GM12872 (cell line): Measurements from ENCODE around the gene ABR.

ENCODE experiments used
- CTCF ChIP-seq: IDR thresholded peaks from 3 replicates; pipeline ENCODE4 v1.5.1; 2011; ENCODE audit warnings: low read depth, mild to moderate bottlenecking, low read length, moderate library complexity; ENCODE audit not compliant: insufficient read depth

The ABR gene

GRCh38 chr17:1027044-1027443 lies 152.7 kb downstream of the ABR start:
- TF ChIP-seq CTCF, result no peak

GRCh38 chr17:1026599-1026975 lies 153.2 kb downstream of the ABR start:
- TF ChIP-seq CTCF, result no peak

DNA sequence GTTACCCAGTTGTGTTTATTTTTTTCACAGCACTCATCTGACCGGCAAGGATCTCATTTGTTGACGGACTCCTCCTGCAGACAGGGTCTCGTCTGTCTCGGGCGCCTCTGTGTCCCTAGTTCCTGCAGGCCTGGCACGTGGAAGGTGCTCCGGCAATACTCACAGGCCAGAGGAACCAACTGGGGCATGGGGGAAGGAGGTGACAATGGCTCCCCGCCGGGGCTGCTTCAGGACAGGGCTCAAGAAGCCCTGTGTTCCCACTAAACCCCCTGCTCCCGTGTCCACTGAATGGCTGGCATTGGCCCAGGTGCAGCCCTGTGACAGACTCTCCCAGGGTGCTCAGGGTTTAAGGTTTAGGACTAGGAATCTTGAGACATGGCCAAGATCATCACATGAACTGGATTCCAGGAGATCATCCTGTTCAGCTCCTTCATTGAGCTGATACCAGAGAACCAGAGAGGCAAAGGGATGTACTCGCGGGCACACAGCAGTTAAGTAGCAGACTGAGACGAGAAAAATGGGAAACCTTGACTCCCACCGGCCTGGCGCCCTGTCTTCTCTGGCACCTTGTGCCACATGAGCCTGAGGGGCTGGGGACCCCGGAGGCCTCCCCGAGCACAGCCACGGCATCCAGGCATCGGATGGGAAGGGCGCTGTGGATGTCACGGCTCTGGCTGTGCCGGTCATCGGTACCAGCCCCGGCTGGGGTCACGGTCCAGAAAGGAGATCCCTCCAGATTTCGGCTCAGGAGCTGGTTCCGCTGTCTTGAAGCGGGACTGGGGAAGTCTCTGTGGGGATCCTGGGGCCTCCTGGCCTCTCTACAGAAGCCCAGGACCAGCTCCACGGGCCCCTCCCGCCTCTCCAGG lies 153.8 kb downstream of the ABR start:
- no peak for TF ChIP-seq CTCF

DNA sequence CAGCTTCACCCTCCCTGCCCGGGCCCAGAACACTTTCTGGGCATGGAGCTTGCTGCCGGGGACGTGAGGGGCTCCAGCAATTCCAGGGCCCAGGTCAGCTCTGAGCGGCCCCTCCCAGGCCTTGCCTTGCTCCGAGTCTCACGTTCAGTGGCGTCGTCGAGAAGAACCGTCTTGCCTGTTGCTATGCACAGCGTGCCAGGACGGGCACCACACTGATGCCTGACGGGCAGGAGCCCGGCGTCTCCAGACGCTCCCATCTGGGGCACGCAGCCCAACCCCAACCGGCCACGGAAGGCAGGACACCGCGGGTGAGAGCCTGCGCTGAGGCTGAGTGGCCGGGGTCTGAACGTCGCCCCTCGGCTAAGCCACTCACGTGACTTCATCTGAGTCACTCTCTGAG lies 155.7 kb downstream of the ABR start:
- no peak for TF ChIP-seq CTCF

DNA sequence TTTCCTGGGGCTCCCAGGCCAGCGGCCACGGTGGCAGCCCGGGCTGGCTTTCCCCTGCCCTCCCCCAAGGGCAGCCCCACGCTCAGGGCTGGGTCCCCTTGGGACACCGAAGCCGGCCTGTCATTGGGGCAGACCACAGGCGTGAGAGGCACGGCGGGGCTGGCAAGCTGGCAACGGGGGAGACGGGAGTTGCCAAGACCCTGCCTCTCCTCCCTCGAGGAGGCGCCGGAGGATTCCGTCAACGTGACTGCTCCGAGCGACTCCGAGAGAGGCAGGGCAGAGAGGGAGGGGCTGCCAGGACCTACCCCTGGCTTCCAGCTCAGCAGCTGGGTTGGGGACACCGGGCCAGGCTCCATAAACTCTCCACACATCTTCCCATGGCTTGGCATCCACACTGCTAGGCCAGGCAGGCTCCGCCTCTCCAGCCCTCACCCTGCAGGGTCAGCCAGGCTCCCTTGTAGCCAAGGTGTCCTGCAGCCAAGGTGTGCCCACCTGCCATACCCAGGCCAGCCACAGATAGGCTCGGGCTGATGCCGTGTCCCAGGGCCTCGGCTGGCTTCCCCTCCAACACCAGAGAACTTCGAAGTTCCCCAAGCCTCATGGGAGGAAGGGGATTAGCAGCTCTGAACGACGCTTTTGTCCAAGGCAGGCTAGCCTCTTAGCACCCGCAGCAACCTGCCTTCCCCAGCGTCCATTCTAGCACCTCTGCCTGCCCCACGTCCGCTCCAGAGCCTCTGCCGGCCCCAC lies 157.3 kb downstream of the ABR start:
- no peak for TF ChIP-seq CTCF

GRCh38 chr17:1021147-1021546 lies 158.6 kb downstream of the ABR start:
- no peak for TF ChIP-seq CTCF

DNA sequence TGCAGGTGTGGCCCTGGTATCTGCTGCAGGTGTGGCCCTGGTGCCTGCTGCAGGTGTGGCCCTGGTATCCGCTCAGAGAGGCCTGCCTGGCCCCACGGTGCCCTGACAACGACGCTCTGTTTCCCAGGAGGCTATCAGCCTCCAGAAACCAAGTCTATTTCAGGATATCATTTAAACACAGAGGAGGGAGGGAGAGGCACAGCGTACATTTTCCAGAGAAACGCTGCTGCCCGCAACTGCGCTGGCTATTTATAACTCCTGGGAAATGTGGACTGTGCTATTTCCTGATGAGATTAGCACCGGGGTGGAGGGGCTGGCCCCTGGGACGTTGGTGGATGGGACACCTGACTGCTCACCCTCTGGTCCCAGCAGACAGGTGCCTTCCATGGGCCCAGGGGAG lies 160.3 kb downstream of the ABR start:
- no peak for TF ChIP-seq CTCF
